ENCODE data around the gene C20orf173. TPM values are rescaled to one million over a fixed set of nuclear protein-coding genes. Genes with fewer than 3 reads are reported as not detected.
A peak's percentile ranks its signal among the peaks of the same experiment; 100 is the strongest.

The C20orf173 gene
- total RNA-seq, 1 experiment from 2014 or later: not detected

DNA sequence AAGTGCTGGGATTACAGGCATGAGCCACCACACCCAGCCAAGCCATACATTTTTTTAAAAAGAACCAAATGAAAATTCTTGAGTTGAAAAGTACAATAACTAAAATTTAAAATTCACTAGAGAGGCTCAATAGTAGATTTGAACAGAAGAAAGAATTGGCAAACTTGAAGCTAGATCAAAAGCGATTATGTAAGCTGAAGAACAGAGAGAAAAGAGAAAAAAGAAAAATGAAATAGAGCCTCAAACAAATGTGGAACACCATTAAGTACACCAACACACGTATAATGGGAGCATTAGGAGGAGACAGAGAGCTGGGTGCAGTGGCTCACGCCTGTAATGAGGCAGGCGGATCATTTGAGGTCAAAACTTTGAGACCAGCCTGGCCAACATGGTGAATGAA, 43.4 kb upstream of the C20orf173 start (continued):
- no peak for TF ChIP-seq HMGA2 (CRISPR knock-in tag; IDR thresholded peaks at IDR 0.05)
- TF ChIP-seq CREM (CRISPR knock-in tag; IDR thresholded peaks at IDR 0.05): no peak
- TF ChIP-seq JUN (CRISPR knock-in tag; IDR thresholded peaks at IDR 0.05): no peak
- TF ChIP-seq NFE2L1 (CRISPR knock-in tag; IDR thresholded peaks at IDR 0.05): no peak

DNA sequence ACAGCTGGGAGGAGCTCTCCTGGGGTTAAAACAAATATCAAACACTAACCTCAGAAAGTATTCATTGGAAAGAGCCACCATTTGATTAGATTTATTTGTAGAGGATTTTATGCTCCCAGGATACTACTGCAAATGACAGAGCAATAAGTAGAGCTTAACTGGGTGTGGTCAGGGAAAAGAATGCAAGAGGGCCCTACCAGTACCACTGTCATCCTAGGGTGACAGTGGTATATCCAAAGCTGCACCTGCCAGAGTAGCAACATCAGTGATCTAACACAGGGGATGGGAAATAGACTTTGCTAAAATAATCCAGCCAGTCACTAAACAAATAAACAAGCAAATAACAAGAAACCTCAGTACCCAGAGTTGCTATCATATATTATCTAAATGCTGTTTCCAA, 42.1 kb upstream of the C20orf173 start:
- Mint-ChIP-seq H3K4me1 (no peaks in the 10 kb centered on the region), H3K9me3 (peaks cover 9% of the 10 kb centered on the region), H3K4me3 (no peak overlapping the region), H3K27ac (no peak overlapping the region), H3K27me3 (ENCODE audit: low read depth) (peaks cover 11% of the 10 kb centered on the region), H3K36me3 (peaks cover 7% of the 10 kb centered on the region; the same call in 1 of the 2 replicates)
- ATAC-seq (no peak), DNase-seq (ENCODE audit: low spot score) (no peak)
- no peak for TF ChIP-seq MYBL2 (CRISPR knock-in tag; IDR thresholded peaks at IDR 0.05)
- no peak for TF ChIP-seq PRRX2 (CRISPR knock-in tag; IDR thresholded peaks at IDR 0.05)
- TF ChIP-seq FOXK1 (CRISPR knock-in tag; IDR thresholded peaks at IDR 0.05): no peak
- CTCF ChIA-PET: interaction anchor here (1.5 kb wide), 1 partner anchor 33 kb away, joined by 7 read pairs; no protein-coding TSS in a partner anchor
- POLR2A ChIA-PET: no interaction called here

DNA sequence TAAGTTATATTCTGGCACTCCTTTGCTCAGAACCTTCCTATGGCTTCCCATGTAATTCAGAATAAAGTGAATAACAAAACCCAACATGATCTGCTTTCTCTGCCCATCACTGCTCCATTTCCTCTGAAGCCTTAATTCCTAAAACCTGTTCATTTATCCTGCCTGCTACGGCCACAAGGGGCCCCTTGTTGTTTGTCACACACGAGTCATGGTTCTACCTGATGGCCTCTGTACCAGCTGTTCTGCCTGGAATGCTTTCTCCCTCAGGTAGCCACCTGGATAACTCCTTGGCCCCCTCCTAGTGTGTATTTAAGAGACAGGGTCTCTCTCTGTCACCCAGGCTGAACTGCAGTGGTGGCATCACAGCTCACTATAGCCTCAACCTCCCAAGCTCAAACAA, 39.2 kb upstream of the C20orf173 start:
- peak; percentile 95 for ATAC-seq
- ChIA-PET POLR2A (interaction anchor here (0.5 kb wide), 1 partner anchor 119 kb away, joined by 3 read pairs; no protein-coding TSS in a partner anchor), CTCF (interaction anchor here (0.6 to 2.1 kb wide), 12 partner anchors 10 to 422 kb away, joined by 3 to 12 read pairs (median 4); partner anchors contain the start of genes NFS1, ROMO1 and SPAG4)
- H3K36me3 Mint-ChIP-seq: peaks cover 3% of the 10 kb centered on the region; the same call in 1 of the 2 replicates
- no peaks in the 10 kb centered on the region for H3K4me1 Mint-ChIP-seq
- H3K9me3 Mint-ChIP-seq: peaks cover 6% of the 10 kb centered on the region
- DNase-seq (ENCODE audit: low spot score): peak; percentile 44
- TF ChIP-seq, protein P1, sequence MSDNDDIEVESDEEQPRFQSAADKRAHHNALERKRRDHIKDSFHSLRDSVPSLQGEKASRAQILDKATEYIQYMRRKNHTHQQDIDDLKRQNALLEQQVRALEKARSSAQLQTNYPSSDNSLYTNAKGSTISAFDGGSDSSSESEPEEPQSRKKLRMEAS (CRISPR knock-in tag; IDR thresholded peaks at IDR 0.05): no peak
- H3K4me3 Mint-ChIP-seq: no peak overlapping the region
- no peak overlapping the region; the same call in 1 of the 2 replicates for H3K27ac Mint-ChIP-seq
- H3K27me3 Mint-ChIP-seq (ENCODE audit: low read depth): peaks cover 8% of the 10 kb centered on the region

DNA sequence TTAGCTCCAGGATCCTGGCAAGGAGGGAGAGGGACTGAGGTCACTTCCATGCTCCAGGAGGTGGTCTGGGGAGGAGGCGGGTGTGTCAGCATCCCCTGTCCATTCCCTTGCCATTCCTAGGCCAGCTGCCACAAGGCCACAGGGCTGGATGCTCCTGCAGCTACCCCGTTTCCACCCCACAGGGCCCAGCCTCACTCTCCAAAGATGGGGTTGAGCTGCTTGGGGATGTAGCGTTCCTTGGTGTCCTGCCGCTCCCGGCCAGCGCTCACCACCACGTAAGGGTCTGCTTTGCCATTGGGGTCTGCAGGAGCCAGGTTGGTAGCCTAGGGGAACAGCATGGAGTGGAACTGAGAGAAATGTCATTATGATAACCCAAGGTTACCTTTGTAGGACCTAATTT, 35.5 kb upstream of the C20orf173 start:
- ChIA-PET CTCF (interaction anchor here (0.7 to 1.4 kb wide), 2 partner anchors 40 to 54 kb away, joined by 3 read pairs; no protein-coding TSS in a partner anchor), POLR2A (interaction anchor here (0.6 kb wide), 1 partner anchor 33 kb away, joined by 3 read pairs; no protein-coding TSS in a partner anchor)
- peaks cover 11% of the 10 kb centered on the region; the same call in 1 of the 2 replicates for H3K4me1 Mint-ChIP-seq
- no peaks in the 10 kb centered on the region for H3K36me3 Mint-ChIP-seq
- no peak overlapping the region for H3K27ac Mint-ChIP-seq
- no peak for DNase-seq (ENCODE audit: low spot score)
- no peak for TF ChIP-seq RORB (CRISPR knock-in tag; IDR thresholded peaks at IDR 0.05)
- TF ChIP-seq, protein P2, sequence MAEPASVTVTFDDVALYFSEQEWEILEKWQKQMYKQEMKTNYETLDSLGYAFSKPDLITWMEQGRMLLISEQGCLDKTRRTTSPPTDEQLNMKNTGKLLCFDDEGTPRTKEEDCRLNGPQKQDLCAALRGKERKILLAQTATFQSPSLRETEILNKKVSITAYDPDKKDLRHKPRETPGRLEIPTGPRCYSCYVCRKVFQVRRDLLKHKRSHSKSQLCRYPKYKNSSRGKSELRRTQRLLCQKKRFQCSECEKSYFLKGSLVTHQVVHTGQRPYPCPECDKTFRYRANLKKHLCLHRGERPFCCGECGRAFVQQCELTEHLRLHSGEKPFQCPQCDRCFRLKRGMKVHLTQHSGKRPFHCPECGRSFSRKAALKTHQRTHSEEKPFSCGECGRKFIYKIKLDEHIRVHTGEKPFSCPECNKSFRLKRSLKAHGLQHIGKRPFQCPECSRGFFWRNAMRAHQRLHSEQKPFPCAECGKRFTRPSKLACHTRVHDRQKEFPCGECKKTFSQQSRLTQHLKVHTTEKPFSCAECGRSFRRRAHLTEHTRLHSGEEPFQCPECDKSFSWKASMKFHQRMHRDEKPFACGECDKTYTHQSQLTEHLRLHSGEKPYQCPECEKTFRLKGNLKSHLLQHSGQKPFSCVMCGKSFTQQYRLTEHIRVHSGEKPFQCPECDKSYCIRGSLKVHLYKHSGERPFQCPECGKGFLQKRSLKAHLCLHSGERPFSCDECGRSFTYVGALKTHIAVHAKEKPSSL (CRISPR knock-in tag; conservative IDR thresholded peaks at IDR 0.05): no peak
- TF ChIP-seq ZNF232 (CRISPR knock-in tag; IDR thresholded peaks at IDR 0.05): no peak
- no peak for TF ChIP-seq NFATC4 (CRISPR knock-in tag; IDR thresholded peaks at IDR 0.05)
- TF ChIP-seq, protein P3, sequence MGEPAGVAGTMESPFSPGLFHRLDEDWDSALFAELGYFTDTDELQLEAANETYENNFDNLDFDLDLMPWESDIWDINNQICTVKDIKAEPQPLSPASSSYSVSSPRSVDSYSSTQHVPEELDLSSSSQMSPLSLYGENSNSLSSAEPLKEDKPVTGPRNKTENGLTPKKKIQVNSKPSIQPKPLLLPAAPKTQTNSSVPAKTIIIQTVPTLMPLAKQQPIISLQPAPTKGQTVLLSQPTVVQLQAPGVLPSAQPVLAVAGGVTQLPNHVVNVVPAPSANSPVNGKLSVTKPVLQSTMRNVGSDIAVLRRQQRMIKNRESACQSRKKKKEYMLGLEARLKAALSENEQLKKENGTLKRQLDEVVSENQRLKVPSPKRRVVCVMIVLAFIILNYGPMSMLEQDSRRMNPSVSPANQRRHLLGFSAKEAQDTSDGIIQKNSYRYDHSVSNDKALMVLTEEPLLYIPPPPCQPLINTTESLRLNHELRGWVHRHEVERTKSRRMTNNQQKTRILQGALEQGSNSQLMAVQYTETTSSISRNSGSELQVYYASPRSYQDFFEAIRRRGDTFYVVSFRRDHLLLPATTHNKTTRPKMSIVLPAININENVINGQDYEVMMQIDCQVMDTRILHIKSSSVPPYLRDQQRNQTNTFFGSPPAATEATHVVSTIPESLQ (CRISPR knock-in tag; IDR thresholded peaks at IDR 0.05): no peak
- no peak for TF ChIP-seq GTF2I (CRISPR knock-in tag; conservative IDR thresholded peaks at IDR 0.05)
- TF ChIP-seq, protein P4, sequence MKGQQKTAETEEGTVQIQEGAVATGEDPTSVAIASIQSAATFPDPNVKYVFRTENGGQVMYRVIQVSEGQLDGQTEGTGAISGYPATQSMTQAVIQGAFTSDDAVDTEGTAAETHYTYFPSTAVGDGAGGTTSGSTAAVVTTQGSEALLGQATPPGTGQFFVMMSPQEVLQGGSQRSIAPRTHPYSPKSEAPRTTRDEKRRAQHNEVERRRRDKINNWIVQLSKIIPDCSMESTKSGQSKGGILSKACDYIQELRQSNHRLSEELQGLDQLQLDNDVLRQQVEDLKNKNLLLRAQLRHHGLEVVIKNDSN (CRISPR knock-in tag; IDR thresholded peaks at IDR 0.05): no peak
- TF ChIP-seq, protein P5, sequence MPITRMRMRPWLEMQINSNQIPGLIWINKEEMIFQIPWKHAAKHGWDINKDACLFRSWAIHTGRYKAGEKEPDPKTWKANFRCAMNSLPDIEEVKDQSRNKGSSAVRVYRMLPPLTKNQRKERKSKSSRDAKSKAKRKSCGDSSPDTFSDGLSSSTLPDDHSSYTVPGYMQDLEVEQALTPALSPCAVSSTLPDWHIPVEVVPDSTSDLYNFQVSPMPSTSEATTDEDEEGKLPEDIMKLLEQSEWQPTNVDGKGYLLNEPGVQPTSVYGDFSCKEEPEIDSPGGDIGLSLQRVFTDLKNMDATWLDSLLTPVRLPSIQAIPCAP (CRISPR knock-in tag; IDR thresholded peaks at IDR 0.05): no peak
- TF ChIP-seq, protein P6, sequence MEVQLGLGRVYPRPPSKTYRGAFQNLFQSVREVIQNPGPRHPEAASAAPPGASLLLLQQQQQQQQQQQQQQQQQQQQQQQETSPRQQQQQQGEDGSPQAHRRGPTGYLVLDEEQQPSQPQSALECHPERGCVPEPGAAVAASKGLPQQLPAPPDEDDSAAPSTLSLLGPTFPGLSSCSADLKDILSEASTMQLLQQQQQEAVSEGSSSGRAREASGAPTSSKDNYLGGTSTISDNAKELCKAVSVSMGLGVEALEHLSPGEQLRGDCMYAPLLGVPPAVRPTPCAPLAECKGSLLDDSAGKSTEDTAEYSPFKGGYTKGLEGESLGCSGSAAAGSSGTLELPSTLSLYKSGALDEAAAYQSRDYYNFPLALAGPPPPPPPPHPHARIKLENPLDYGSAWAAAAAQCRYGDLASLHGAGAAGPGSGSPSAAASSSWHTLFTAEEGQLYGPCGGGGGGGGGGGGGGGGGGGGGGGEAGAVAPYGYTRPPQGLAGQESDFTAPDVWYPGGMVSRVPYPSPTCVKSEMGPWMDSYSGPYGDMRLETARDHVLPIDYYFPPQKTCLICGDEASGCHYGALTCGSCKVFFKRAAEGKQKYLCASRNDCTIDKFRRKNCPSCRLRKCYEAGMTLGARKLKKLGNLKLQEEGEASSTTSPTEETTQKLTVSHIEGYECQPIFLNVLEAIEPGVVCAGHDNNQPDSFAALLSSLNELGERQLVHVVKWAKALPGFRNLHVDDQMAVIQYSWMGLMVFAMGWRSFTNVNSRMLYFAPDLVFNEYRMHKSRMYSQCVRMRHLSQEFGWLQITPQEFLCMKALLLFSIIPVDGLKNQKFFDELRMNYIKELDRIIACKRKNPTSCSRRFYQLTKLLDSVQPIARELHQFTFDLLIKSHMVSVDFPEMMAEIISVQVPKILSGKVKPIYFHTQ (CRISPR knock-in tag; IDR thresholded peaks at IDR 0.05): no peak
- no peak for TF ChIP-seq ZNF138 (CRISPR knock-in tag; conservative IDR thresholded peaks at IDR 0.05)
- no peak for TF ChIP-seq NFYB (CRISPR knock-in tag; conservative IDR thresholded peaks at IDR 0.05; ENCODE audit: low read depth)
- TF ChIP-seq, protein P7, sequence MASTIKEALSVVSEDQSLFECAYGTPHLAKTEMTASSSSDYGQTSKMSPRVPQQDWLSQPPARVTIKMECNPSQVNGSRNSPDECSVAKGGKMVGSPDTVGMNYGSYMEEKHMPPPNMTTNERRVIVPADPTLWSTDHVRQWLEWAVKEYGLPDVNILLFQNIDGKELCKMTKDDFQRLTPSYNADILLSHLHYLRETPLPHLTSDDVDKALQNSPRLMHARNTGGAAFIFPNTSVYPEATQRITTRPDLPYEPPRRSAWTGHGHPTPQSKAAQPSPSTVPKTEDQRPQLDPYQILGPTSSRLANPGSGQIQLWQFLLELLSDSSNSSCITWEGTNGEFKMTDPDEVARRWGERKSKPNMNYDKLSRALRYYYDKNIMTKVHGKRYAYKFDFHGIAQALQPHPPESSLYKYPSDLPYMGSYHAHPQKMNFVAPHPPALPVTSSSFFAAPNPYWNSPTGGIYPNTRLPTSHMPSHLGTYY (CRISPR knock-in tag; IDR thresholded peaks at IDR 0.05): no peak
- TF ChIP-seq FOXP1 (CRISPR knock-in tag; IDR thresholded peaks at IDR 0.05; ENCODE audit: borderline replicate concordance): no peak
- H3K9me3 Mint-ChIP-seq: no peaks in the 10 kb centered on the region
- no peaks in the 10 kb centered on the region for H3K27me3 Mint-ChIP-seq (ENCODE audit: low read depth)
- no peak overlapping the region for H3K4me3 Mint-ChIP-seq
- no peak for ATAC-seq
